Stimulated activated effector memory CD8-positive, alpha-beta T cell treated with anti-CD3 and anti-CD28 coated beads, Interleukin-12 subunit alpha, Interleukin-12 subunit beta, amount 100 ng/mL, for 72 hours (primary cell): ENCODE data around the gene GPHA2.

ENCODE experiments used
- ATAC-seq: fragments of 150-1000 bp; cut with Tn5 transposase; 2 replicates; pipeline ENCODE4 v1.10.0; 2021
- DNase-seq, 2 donors: peaks; one replicate each; pipeline ENCODE4 v3.0.0; 2021 to 2022; ENCODE audit warnings: low spot score in 2 of 2
- H3K27ac Mint-ChIP-seq: one replicate; pipeline ENCODE4 v1.8.0; 2022; ENCODE audit warnings: mild to moderate bottlenecking, mixed read lengths
- H3K36me3 Mint-ChIP-seq: one replicate; pipeline ENCODE4 v1.8.0; 2022; ENCODE audit warnings: mild to moderate bottlenecking, mixed read lengths
- H3K4me1 Mint-ChIP-seq: one replicate; pipeline ENCODE4 v1.8.0; 2022; ENCODE audit warnings: mixed read lengths
- H3K4me3 Mint-ChIP-seq: one replicate; pipeline ENCODE4 v1.8.0; 2022; ENCODE audit warnings: mild to moderate bottlenecking, mixed read lengths
- H3K9me3 Mint-ChIP-seq: one replicate; pipeline ENCODE4 v1.8.0; 2022; ENCODE audit warnings: mixed read lengths

GPHA2 gene

DNA sequence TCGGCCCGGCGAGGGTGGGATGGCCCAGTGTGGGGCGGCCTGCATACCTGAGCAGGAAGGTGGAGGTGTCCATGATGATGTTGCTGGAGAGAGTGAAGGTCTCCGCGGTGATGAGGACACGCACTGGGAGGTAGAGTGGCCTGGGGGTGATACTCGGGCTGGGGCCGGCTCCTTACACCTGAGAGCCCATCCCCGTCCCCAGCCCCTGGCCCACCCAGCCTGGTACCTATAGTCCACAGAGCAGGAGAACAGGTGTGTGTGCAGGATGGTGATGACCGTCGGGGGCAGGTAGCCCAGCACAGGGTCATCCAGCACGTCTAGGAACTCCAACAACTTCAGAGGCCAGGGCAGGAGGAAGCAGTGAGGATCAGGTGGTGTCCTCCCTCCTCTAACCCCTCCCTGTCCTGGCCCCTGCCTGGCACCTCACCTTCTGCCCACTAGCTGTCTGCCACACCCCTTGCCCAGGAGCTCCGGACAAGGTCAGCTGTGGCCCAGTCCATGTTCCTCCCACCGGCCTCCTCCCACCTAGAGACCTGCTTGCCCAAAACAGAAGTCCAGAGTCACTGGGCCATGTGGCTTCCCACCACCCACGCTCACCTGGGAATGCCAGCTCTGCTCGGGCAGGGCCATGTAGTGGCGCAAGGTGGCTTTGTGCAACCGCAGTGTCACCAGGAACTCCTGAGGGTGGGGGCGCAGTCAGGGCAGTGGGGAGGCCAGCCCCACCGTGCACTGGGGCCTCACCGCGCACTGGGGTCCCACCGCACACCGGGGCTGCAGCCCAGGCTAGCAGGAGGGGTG is 30.0 kb downstream of the GPHA2 start:
- DNase-seq (no peak), ATAC-seq (no peak)
- peaks cover 54% of the 10 kb centered on the region for H3K36me3 Mint-ChIP-seq
- no peak overlapping the region for H3K27ac Mint-ChIP-seq
- H3K4me1 Mint-ChIP-seq, result peaks cover 8% of the 10 kb centered on the region
- no peak overlapping the region for H3K4me3 Mint-ChIP-seq
- no peaks in the 10 kb centered on the region for H3K9me3 Mint-ChIP-seq

DNA sequence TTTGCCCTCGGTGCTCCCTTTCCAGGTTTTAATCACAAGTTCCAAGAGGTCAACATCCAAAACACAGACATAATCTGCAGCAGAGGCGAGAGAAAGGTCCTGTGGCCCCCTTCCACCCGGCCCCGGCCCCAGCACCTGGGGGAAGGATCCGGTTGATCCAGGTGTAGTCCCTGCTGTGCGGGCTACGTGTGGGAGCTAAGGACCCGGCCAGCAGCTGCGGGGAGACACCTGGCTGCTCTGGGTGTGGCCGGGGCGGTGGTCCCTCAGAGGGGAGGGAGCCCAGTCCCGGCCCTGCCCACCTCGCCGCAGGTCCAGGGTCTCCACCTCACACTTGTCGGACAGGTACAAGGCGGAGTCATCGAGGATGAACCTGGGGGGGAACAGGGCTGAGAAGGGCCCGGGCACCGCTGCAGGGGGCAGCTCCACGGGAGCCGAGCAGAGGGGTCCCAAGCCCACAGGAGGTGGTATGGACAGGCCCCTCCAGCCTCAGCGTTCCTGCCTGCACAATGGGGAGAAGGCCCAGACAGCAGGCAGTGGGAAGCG is 32.3 kb downstream of the GPHA2 start:
- DNase-seq (no peak), ATAC-seq (no peak)
- Mint-ChIP-seq H3K9me3 (no peaks in the 10 kb centered on the region), H3K4me3 (no peak overlapping the region), H3K36me3 (peaks cover 58% of the 10 kb centered on the region), H3K4me1 (peaks cover 15% of the 10 kb centered on the region), H3K27ac (no peak overlapping the region)

DNA sequence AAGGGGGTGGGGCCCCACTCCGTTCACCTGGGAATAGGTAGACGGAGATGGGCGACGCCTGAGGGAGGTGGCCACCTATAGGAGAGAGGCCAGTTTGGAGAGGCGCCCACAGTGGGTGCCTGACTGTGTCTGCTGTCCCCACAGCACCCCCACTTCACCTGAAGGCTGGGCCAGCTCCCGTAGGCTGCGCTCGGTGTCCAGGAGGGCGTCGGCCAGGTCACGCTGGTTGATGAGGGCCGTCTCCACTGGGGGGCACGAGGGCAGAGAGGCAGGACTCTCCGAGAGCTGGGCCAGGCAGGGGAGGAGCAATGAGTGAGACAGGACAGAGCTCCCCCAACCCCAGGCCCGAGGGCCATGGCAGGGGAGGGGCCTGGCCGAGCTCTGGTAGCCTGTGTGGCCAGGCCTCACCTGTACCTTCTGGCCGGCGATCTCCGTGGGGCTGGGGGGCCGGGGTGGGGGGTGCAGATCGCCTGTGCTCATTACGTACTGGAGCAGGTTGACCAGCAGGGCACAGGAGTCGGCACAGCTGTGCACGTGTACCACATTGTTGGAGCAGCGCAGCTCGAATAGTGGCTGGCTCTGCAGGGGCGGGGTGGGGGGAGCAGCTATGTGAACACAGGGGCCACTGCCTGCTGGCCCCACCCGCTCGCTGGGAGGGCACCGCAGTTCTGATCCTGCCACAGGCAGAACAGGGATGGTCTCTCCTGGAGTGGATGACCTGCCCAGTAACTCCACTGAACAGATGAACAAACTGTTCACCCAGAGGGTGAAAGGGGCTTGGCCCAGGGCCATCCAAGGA is 33.4 kb downstream of the GPHA2 start:
- peak overlapping the region; percentile 62 for H3K27ac Mint-ChIP-seq
- H3K4me1 Mint-ChIP-seq, result peaks cover 15% of the 10 kb centered on the region
- ATAC-seq (no peak), DNase-seq (no peak)
- peaks cover 52% of the 10 kb centered on the region for H3K36me3 Mint-ChIP-seq
- no peaks in the 10 kb centered on the region for H3K9me3 Mint-ChIP-seq
- no peak overlapping the region for H3K4me3 Mint-ChIP-seq

DNA sequence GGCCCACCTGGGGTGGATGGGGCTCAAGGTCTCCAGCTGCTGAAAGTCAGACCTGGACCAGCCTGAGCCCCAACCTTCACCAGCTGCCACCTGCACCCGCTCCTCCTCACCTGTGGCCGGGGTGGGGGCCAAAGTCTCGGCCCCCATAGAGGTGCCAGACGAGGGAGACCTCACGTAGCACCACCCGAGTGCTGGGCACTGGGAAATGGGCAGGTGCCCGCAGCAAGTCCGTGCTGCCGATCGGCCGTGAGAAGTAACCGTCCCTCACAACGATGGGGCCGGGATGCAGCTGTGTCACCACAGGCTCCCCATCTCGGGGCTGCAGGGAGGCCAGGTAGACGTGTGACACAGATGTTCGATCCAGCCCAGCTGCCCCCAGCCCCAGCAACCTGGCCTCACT is 34.9 kb downstream of the GPHA2 start:
- no peak overlapping the region for H3K27ac Mint-ChIP-seq

DNA sequence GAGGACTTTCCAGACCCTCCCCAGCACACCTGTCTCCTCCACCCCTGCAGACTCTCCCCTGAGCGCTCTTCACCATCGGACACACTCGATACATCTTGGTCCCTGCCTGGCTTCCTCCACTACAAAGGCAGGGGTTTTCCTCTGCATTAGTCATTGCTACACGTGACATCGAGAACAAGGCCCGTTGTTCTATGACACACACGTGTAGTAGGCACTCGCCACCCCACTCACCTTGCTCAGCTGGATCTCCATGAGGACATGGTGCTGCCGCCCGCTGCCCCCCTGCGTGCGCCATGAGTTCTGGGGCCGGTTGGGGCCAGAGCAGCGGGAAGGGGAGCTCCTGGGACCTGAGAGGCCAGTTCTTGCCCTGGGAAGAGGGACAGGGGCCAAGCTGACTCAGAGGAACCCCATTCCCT is 35.4 kb downstream of the GPHA2 start:
- H3K9me3 Mint-ChIP-seq, result no peaks in the 10 kb centered on the region
- H3K4me1 Mint-ChIP-seq, result peaks cover 15% of the 10 kb centered on the region
- ATAC-seq, result peak; percentile 98
- H3K27ac Mint-ChIP-seq, result peak overlapping the region; percentile 23
- H3K36me3 Mint-ChIP-seq, result peaks cover 66% of the 10 kb centered on the region
- no peak for DNase-seq
- H3K4me3 Mint-ChIP-seq, result peak overlapping the region; percentile 11

More for the DNA sequence above, 34.9 kb downstream of the GPHA2 start:
- Mint-ChIP-seq H3K4me3 (no peak overlapping the region), H3K9me3 (no peaks in the 10 kb centered on the region), H3K4me1 (peaks cover 15% of the 10 kb centered on the region), H3K36me3 (peaks cover 61% of the 10 kb centered on the region)
- ATAC-seq, result no peak
- no peak for DNase-seq

DNA sequence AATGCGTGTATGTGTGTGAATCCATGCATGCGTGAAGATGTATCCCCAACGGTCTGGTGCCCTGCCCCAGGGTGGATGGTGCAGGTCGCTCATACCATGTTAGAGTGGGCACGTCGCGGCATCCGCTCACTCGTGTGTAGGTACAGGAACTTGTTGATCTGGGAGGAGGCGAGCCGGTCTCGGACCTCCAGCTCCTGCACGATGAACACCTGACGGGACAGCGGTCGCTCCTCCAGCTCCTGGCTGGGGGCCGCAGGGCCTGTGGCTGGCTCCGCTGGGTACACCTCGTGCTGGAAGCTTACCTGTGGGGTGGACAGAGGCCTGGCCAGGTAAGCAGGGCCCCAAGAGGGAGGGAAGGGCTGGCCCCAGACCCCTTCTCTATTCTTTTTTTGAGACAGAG is 37.2 kb downstream of the GPHA2 start:
- H3K36me3 Mint-ChIP-seq, result peaks cover 57% of the 10 kb centered on the region
- H3K27ac Mint-ChIP-seq, result peak overlapping the region; percentile 40
- peaks cover 15% of the 10 kb centered on the region for H3K4me1 Mint-ChIP-seq
- ATAC-seq (no peak), DNase-seq (no peak)
- no peaks in the 10 kb centered on the region for H3K9me3 Mint-ChIP-seq
- H3K4me3 Mint-ChIP-seq, result no peak overlapping the region

DNA sequence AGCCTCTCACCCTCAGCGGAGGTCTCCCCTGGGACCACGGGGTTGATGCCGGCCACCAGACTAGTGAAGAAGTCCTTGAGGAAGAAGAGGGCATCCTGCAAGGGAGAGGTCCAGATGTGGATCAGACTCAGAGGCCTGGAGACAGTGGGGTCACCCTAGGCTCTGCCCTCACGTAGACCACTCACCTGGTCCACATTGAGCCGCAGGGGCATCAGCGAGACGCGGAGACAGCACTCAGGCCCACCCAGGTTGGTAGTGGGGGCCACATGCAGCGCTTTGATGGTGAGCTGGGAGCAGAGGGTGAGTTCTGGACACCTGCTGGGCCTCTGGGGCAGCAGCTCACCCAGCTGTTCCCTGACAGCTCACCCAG is 37.6 kb downstream of the GPHA2 start:
- ATAC-seq, result no peak
- peaks cover 57% of the 10 kb centered on the region for H3K36me3 Mint-ChIP-seq
- no peak overlapping the region for H3K4me3 Mint-ChIP-seq
- peak overlapping the region; percentile 40 for H3K27ac Mint-ChIP-seq
- H3K4me1 Mint-ChIP-seq, result peaks cover 15% of the 10 kb centered on the region
- no peak for DNase-seq
- H3K9me3 Mint-ChIP-seq, result no peaks in the 10 kb centered on the region

DNA sequence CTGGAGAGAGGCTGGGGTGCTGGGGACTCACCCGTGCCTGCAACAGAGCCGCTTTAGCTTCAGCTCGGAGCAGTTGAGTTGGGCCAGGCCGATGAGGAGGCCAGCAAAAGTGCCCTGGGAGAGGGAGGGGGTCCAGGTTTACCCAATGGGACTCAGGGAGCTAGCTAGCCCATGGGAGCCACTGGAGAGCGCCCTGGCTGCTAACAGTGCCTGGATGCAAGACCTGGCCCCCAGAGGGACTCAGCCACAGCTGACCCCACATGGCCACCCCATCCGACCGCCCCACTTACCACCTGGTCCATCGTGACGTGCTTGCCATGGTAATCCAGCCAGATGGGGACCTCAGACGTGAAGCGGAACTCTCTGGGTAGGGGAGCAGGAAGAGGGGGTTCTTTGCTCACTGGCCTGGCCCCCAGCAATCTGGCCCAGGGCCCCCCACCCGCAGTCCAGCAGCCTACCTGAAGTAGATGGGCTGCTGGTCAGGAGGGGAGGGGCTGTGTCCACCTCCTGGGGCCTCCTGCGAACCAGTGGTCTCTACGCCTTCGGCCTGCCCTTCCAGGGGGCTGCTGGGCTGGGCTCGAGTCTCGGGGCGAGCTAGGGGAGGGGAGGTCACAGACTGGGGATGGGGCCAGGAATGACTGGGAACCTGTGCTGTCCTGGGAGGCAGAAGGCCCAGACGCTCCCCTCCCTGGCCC is 38.2 kb downstream of the GPHA2 start:
- DNase-seq (no peak), ATAC-seq (no peak)
- peak overlapping the region; percentile 45 for H3K27ac Mint-ChIP-seq
- H3K36me3 Mint-ChIP-seq, result peaks cover 57% of the 10 kb centered on the region
- H3K4me3 Mint-ChIP-seq, result no peak overlapping the region
- no peaks in the 10 kb centered on the region for H3K9me3 Mint-ChIP-seq
- peaks cover 15% of the 10 kb centered on the region for H3K4me1 Mint-ChIP-seq

DNA sequence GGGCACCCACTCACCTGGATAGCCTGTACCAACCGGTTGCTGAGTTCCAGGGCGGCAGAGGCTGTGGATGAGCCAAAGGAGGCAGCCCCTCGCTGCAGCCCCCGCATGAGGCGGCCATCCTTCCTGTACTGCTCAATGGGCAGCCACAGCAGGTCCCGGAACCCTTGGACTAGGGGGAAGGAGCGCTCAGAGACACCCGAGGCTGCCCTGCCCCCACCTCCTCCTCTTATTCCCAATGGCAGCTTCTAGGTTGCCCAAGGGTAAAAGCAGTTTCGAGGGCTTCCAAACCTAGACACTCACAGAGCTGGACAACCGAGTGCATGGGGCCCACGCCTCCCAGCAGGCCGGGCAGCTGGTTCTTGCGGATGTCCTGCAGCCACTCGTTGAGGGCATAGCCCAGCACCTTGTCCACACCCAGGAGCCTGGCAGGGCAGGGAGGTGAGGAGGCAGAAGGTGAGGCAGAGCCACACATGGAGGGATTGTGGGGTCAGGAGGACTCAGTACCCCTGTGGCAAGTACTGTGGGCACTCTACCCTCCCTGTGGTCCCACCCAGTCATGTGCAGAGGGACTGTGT is 39.2 kb downstream of the GPHA2 start:
- H3K4me3 Mint-ChIP-seq, result no peak overlapping the region
- H3K36me3 Mint-ChIP-seq, result peaks cover 55% of the 10 kb centered on the region
- DNase-seq, result no peak
- no peak for ATAC-seq
- no peaks in the 10 kb centered on the region for H3K9me3 Mint-ChIP-seq
- peaks cover 10% of the 10 kb centered on the region for H3K4me1 Mint-ChIP-seq
- peak overlapping the region; percentile 45 for H3K27ac Mint-ChIP-seq

DNA sequence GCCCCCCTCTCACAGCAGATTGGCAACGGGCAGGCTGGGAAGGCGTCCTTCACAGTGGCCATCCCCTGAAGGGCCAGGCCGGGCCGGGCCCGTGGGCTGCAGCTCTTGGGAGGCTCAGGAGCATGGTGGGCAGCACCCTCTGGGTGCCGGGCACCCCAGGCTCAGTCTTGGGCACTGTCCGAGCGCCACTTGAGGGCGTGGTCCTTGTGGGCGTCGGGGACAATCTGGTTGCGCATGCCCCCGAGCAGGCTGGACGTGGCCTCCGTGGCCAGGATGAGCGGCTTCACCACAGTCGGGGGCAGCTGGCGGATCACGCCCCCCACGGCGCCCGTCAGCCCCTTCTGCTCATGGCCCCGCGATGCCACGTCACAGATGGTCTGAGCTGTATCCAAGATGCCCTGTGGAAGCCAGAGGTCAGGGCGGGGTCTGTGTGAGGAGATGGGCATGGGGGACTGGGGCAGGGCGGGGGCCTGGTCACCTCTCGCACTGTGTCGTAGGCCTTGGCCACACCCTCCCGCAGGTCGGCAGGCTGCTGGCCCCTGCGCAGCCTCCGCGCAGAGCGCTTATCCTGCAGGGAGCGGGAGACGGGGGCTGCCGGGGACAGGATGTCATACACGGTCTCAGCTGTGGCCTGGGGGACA is 40.8 kb downstream of the GPHA2 start:
- peaks cover 1% of the 10 kb centered on the region for H3K4me1 Mint-ChIP-seq
- H3K36me3 Mint-ChIP-seq, result peaks cover 40% of the 10 kb centered on the region
- ATAC-seq (no peak), DNase-seq (no peak)
- H3K27ac Mint-ChIP-seq, result no peak overlapping the region
- H3K9me3 Mint-ChIP-seq, result no peaks in the 10 kb centered on the region
- H3K4me3 Mint-ChIP-seq, result no peak overlapping the region

DNA sequence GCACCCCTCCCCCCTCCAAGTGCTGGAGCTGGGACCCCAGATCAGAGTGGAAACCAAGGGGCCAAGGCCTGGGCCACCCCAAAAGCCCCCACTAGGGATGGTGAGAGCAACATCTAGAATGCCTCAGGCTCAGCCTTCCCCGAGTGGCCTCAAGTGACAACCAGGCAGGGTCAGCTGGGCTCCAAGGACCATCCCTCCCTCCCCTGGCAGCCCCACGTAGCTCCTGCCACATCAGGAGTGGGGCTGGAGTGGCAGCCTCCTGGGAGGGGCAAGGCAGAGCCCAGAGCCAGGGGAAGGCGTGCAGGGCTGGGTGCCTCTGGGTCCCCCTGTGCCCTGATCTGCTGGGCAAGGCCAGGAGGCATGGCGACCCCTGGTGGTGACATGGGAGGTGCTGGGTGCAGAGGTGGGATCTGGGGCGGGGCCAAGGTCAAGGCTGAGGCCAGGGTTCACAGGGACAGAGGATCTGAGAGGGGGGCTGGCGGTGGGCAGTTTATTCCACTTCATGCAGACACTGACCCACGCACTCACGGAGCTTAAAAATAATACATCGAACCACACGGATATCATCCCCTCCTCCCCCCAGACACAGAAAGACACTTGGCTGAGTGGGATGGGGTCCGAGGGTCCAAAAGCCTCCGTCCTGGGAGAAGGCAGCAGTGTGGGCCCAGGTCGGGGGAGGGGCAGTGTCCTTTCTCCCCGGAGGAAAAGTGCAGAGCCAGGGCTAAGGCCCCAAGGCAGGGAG is 41.5 kb downstream of the GPHA2 start:
- Mint-ChIP-seq H3K27ac (no peak overlapping the region), H3K4me1 (no peaks in the 10 kb centered on the region), H3K9me3 (no peaks in the 10 kb centered on the region), H3K36me3 (peaks cover 33% of the 10 kb centered on the region), H3K4me3 (no peak overlapping the region)
- peak; percentile 93 for ATAC-seq
- DNase-seq, result peak; percentile 95 to 96

DNA sequence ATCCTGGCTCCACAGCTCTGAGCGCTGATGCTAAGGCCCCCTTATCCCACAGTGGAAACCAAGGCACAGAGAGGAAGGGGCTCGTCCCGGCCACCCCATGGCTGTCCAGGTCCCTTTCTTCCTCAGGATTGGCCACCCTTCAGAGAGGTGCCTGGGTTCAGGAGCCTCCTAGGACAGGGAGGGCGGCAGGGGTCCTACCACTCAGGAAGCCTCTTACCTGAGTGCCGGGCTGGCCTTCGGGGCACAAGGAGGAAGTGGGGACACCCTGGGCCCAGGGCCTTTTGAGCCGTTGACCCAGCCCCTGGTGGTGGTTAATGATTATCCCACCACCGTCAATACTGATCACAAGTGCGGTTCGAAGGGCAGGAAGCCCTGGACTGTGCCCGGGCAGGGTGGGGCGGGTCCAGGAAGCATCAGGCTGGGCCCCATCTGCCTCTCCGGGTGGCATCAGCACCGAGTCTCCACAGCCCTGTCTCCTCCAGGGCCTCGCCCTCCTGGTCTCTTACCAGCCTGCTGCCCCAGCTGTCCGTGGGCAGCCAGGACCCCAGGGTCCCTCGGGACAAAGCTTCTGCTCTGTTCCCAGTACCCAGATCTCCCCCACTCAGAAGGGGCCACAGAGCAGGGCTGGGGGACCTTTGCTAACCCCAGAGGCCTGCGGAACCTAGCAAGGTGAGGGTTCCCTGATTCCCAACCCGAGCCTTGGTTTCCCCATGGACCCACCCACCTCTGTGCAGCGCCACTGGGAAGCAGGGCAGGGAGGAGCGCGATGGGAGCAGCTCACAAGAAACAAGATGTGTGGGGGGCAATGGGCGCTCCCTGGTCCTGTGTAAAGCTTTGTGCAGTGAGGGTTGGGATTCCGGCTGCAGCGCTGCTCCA is 42.3 kb downstream of the GPHA2 start:
- Mint-ChIP-seq H3K4me1 (peaks cover 2% of the 10 kb centered on the region), H3K27ac (no peak overlapping the region), H3K36me3 (peaks cover 30% of the 10 kb centered on the region), H3K4me3 (no peak overlapping the region), H3K9me3 (no peaks in the 10 kb centered on the region)
- no peak for DNase-seq
- no peak for ATAC-seq

DNA sequence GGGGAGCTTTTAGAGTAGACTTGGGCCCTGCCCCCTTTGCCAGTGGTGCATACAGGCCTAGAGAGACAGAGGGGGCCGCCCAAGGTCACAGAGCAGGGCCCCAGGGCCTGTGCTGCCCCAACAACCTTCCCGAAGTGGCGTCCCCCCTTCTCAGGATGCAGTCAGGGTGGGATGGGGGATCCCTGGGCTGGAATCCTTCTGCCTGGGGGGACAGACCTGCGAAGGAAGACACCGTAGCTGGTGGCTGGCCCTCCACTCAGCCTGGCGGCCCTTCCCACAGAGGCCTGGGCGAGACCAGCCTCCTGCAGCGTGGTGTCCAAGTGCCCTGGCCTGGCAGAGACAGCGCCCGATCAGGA is 42.9 kb downstream of the GPHA2 start:
- H3K4me1 Mint-ChIP-seq, result peaks cover 8% of the 10 kb centered on the region
- H3K4me3 Mint-ChIP-seq, result no peak overlapping the region
- DNase-seq (no peak), ATAC-seq (no peak)
- no peaks in the 10 kb centered on the region for H3K9me3 Mint-ChIP-seq
- no peak overlapping the region for H3K27ac Mint-ChIP-seq
- peaks cover 26% of the 10 kb centered on the region for H3K36me3 Mint-ChIP-seq
